Gastroesophageal sphincter (tissue), 4 donors: ENCODE results near the gene RIF1. TPM values are rescaled to one million over a fixed set of nuclear protein-coding genes. Genes with fewer than 3 reads are reported as not detected.

ENCODE experiments used
- ATAC-seq: fragments of 150-250 bp; one replicate; pipeline ENCODE4 v1.9.1; 2016; ENCODE audit warnings: mild to moderate bottlenecking, moderate library complexity
- H3K27ac ChIP-seq, 4 donors: fragments of 200-600 bp; sonication (generic) in 3 of 4; 1 replicate in 3 of 4; 2 replicates in 1 of 4; pipeline ENCODE4 v1.5.1; 2016 to 2019
- H3K27me3 ChIP-seq: fragments of 200-600 bp; sonication (generic); one replicate; pipeline ENCODE4 v1.5.1; 2019
- H3K36me3 ChIP-seq, 2 donors: fragments of 200-600 bp; sonication (generic); one replicate each; pipeline ENCODE4 v1.5.1; 2019; ENCODE audit warnings: control low read depth in 1 of 2
- H3K4me1 ChIP-seq, 3 donors: fragments of 200-600 bp; sonication (generic); 1 replicate in 2 of 3; 2 replicates in 1 of 3; pipeline ENCODE4 v1.5.1; 2016 to 2019; ENCODE audit warnings: control low read depth in 2 of 3
- H3K4me3 ChIP-seq, 2 donors: fragments of 200-600 bp; sonication (generic); one replicate each; pipeline ENCODE4 v1.5.1; 2019; ENCODE audit warnings: mild to moderate bottlenecking in 1 of 2, moderate library complexity in 1 of 2
- H3K9me3 ChIP-seq, 3 donors: fragments of 200-600 bp; sonication (generic); one replicate each; pipeline ENCODE4 v1.5.1; 2017 to 2019; ENCODE audit warnings: control low read depth in 2 of 3
- CTCF ChIP-seq, 4 experiments: fragments of 200-600 bp in 2 of 4; fragments of 450-650 bp in 2 of 4; sonication (generic) in 1 of 4; IDR thresholded peaks; one replicate each; pipeline ENCODE4 v1.5.1; 2017 to 2019; ENCODE audit warnings: antibody characterized with exemption in 4 of 4, mild to moderate bottlenecking in 2 of 4, moderate library complexity in 2 of 4
- EP300 ChIP-seq: sonication (generic); formaldehyde crosslinking; IDR thresholded peaks from one replicate; pipeline ENCODE4 v1.6.1; 2017; ENCODE audit warnings: antibody characterized with exemption, mild to moderate bottlenecking
- POLR2A ChIP-seq, 2 donors: fragments of 450-650 bp; IDR thresholded peaks; one replicate each; pipeline ENCODE4 v1.6.1; 2017; ENCODE audit warnings: antibody characterized with exemption in 2 of 2, mild to moderate bottlenecking in 2 of 2, moderate library complexity in 1 of 2
- POLR2AphosphoS5 ChIP-seq: sonication (generic); formaldehyde crosslinking; IDR thresholded peaks from one replicate; pipeline ENCODE4 v1.6.1; 2017; ENCODE audit warnings: antibody characterized with exemption
- WGBS, 2 donors: methylation state at CpG; one replicate each; pipeline ENCODE4 v1.1.5; 2018; ENCODE audit warnings: low coverage in 1 of 2; 5-methylcytosine and 5-hydroxymethylcytosine counted together
- total RNA-seq, 4 donors: library from RNA; depleted of rRNA; stranded (reverse); fragments of >200 nt; gene quantifications; one replicate each; pipeline ENCODE4 v1.1.0, GENCODE V29; 2016

RIF1 gene
- total RNA-seq, 4 donors from 2014 or later, result 25.7 to 53.7 (median 32.9) TPM

GRCh38 chr2:151374436-151374835 lies 35.3 kb upstream of the RIF1 start:
- no peak overlapping the region for H3K27ac ChIP-seq
- TF ChIP-seq EP300 (no peak), POLR2AphosphoS5 (no peak), CTCF (IDR thresholded peaks at IDR 0.05) (no peak), POLR2A (IDR thresholded peaks at IDR 0.05) (no peak)
- no peaks in the 10 kb centered on the region for H3K36me3 ChIP-seq
- H3K4me1 ChIP-seq, result no peaks in the 10 kb centered on the region
- no peaks in the 10 kb centered on the region for H3K27me3 ChIP-seq
- 14 to 50% methylated on average over 3 of the region's 3 CpGs for WGBS, 2 donors
- H3K9me3 ChIP-seq, result no peaks in the 10 kb centered on the region
- H3K4me3 ChIP-seq, result no peak overlapping the region
- ATAC-seq, result no peak

GRCh38 chr2:151379169-151379568 lies 30.5 kb upstream of the RIF1 start:
- Histone ChIP-seq H3K36me3 (no peaks in the 10 kb centered on the region), H3K4me3 (no peak overlapping the region), H3K27ac (no peak overlapping the region), H3K27me3 (no peaks in the 10 kb centered on the region), H3K9me3 (no peaks in the 10 kb centered on the region), H3K4me1 (no peaks in the 10 kb centered on the region)
- peak; percentile 43 for ATAC-seq
- WGBS, 2 donors, result 79 to 82% methylated on average over 4 of the region's 4 CpGs
- TF ChIP-seq EP300, result no peak
- no peak for TF ChIP-seq CTCF (IDR thresholded peaks at IDR 0.05)
- TF ChIP-seq POLR2A (IDR thresholded peaks at IDR 0.05), result no peak
- no peak for TF ChIP-seq POLR2AphosphoS5

- TF ChIP-seq POLR2AphosphoS5 (no peak), POLR2A (IDR thresholded peaks at IDR 0.05) (no peak), EP300 (no peak)
- H3K27ac ChIP-seq, result no peak overlapping the region
- H3K36me3 ChIP-seq, result no peaks in the 10 kb centered on the region
- H3K27me3 ChIP-seq, result no peaks in the 10 kb centered on the region
- no peaks in the 10 kb centered on the region for H3K4me1 ChIP-seq
- 78 to 81% methylated on average over 5 to 6 of the region's 6 CpGs for WGBS, 2 donors
- H3K9me3 ChIP-seq, result no peaks in the 10 kb centered on the region
- no peak for ATAC-seq
- H3K4me3 ChIP-seq, result no peak overlapping the region
Measured at GRCh38 chr2:151380580-151381235, 29.0 kb upstream of the RIF1 start.

- no peak for TF ChIP-seq POLR2A (IDR thresholded peaks at IDR 0.05)
- TF ChIP-seq CTCF (IDR thresholded peaks at IDR 0.05), result no peak
- no peak for TF ChIP-seq EP300
- TF ChIP-seq POLR2AphosphoS5, result no peak
- WGBS, 2 donors, result 70 to 95% methylated on average over 2 of the region's 2 CpGs
- H3K4me1 ChIP-seq, result no peaks in the 10 kb centered on the region
- no peaks in the 10 kb centered on the region for H3K9me3 ChIP-seq
- H3K4me3 ChIP-seq, result no peak overlapping the region
- no peaks in the 10 kb centered on the region for H3K36me3 ChIP-seq
- ATAC-seq, result no peak
- H3K27me3 ChIP-seq, result no peaks in the 10 kb centered on the region
- no peak overlapping the region for H3K27ac ChIP-seq
Measured at GRCh38 chr2:151381266-151381665, 28.4 kb upstream of the RIF1 start.

- Histone ChIP-seq H3K4me3 (no peak overlapping the region), H3K9me3 (no peaks in the 10 kb centered on the region), H3K4me1 (no peaks in the 10 kb centered on the region), H3K27ac (no peak overlapping the region), H3K36me3 (no peaks in the 10 kb centered on the region), H3K27me3 (no peaks in the 10 kb centered on the region)
- TF ChIP-seq CTCF (IDR thresholded peaks at IDR 0.05) (no peak), POLR2A (IDR thresholded peaks at IDR 0.05) (no peak), POLR2AphosphoS5 (no peak), EP300 (no peak)
- ATAC-seq, result no peak
- WGBS, 2 donors, result 81 to 85% methylated on average over 4 of the region's 4 CpGs
Measured at GRCh38 chr2:151388011-151388410, 21.7 kb upstream of the RIF1 start.
